Effector CD8-positive, alpha-beta T cell (primary cell): ENCODE results near the gene C3orf52.
"Not testable (repeated sequence)": the region's sequence is repeated elsewhere in the genome, so short reads cannot be mapped to it uniquely, and the experiment has no call there.

ENCODE experiments used
- DNase-seq: peaks from one replicate; lab custom pipeline; 2025; lab: John Stamatoyannopoulos, UW
- total RNA-seq, 4 experiments: gene quantifications; one replicate each; lab custom pipeline; 2026; lab: John Stamatoyannopoulos, UW

Gene C3orf52
- total RNA-seq = 1.2 to 2.6 (median 1.7) reads per million in 4 experiments

DNA sequence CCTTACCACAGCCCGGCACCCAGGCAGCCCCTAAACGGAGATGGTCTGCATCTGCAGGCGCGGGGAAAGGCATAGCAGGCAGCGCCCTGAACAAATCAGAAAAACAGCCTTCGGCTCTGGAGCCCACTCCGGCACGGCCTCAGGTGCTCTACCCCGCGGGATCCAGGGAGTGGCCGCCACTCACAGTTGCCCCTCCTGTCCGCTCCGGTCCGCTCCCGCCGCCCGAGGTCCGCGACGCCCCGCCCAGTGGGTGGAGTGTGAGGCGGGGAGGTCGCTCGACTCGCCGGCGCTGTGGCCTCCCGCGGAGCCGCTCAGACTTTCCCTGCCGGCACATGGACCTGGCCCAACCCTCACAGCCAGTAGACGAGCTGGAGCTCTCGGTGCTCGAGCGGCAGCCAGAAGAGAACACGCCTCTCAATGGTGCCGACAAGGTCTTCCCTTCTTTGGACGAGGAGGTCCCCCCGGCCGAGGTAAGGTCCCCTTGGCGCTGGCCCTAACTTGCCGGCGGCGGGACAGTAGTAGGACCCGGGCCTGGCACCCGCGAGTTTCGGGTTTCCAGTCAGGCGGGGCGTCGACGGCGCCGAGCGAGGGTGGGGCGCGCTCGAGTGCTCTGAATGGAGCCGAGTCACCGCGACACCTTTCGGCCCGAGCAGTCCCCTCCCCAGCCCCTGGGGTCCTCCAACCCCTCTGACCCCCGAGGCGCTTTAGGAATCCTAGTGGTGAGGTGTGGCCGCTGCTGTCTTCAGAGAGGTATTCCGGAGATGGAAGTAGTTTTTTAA lies at the start of gene C3orf52:
Gene C3orf52, plus strand, starts transcription at position 314 of the 779 bp plus-strand sequence. Its CDS starts 19 bp downstream, at position 333.
- peak; percentile 45 for DNase-seq

DNA sequence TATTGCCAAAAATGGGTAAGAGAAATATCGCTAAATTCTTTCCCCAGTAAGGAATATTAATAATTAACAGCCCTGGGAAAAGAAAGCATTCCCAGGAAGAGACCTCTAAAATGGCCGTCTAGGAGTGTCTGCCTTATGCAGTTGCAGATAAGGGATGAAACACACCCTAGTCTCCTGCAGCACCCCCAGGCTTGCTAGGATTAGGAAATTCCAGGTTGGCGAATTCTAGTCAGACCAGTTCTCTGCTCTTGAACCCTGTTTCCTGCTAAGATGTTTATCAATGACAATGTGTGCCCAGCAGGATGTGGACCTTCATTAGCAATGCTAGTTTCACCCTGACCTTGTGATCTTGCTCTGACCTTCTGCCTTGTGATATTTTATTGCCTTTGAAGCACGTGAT lies 49.0 kb upstream of the C3orf52 start:
- DNase-seq = not testable (repeated sequence)

DNA sequence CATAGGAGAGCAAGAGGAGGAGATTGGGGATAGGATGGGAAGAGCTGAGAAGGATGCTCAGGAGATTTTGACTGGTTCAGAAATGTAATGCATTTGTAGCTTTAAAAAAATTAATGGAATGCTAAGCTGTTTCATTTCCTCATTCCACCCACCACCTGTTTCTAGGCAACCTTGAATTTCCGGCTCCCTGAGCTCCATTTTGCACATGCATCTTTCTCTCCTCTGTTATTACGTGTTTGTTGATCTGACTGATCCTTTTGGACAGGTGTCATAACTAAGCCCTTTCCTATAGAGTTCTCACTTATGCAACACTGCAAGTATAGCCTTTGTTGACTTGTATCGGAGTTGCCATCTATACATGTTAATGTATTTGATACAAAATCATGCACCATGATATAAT lies 47.3 kb upstream of the C3orf52 start:
- no peak for DNase-seq

DNA sequence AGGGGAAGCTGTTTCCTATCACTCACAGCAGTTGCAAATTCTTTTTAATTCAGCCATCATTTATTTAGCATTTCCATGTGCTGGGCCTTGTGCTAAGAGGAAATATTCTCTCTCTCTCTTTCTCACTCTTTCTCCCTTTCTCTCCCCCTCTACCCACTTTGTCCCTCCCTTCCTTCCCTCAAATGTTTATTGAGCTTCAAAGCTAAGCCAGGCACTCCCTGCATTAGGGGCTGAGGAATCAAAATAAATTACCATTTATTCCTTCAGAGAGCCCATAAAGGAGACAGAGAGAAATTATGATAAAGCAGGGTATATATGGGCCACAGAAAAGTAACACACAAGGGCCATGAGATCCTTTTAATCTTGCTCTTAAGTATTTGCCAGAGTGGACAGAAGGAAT lies 44.9 kb upstream of the C3orf52 start:
- no peak for DNase-seq

- DNase-seq = no peak
These were observed 43.3 kb upstream of the C3orf52 start for GRCh38 chr3:112042842-112043280.

- DNase-seq = peak; percentile 24
These were observed 42.5 kb upstream of the C3orf52 start for GRCh38 chr3:112043621-112044201.

DNA sequence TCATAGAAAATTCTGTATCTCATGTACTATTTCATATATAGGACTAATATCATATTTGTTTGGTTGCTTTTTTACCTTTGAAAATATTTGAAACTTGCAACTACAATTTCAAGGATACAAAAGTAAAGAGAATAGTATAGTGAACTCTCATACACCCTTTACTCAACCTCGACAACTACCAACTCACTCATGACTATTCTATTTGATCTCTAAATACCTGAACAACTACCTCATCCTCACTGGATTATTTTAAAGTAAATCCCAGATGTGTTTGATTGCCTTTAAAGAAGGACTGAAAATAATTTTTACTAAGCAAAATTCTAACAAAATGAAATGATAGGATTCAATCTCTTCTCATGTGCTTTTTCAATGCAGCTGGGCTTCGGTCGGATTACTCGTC lies 39.6 kb upstream of the C3orf52 start:
- DNase-seq = no peak

DNA sequence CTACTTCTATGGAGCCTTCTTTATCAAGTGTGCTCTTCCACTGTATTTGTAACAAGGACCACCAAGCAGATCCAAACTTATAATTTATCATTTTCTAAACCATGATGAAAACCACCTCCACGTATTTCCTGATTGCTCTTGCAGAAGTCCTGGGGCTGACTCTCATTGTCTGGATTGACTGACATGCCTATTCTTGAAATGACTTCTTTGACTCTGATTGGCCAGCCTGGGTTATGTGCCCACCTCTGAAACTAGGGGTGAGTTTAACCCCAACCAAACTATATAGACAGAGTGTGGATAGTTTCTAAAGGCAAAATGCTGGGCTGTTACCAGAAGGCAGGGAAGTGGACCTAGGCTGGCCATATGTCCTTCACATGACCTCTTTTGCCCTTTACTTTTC lies 38.9 kb upstream of the C3orf52 start:
- no peak for DNase-seq

DNA sequence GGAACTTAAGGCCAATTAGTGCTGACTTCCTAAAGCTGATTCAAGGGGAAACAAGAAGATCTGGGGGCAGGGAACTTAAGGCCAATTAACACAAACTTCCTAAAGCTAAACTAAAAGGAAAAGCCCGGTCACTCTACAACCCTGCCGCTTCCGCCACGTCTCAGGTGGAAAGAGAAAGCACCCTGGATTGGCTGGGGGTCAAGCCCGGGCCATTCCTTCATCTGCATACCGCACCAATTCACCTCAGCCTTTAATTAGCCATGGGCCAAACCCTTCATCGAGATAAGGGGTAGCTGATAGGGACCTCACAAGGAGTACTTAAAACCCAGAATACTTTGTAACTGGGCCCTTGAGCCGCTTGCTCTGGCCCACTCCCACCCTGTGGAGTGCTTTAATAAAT lies 37.3 kb upstream of the C3orf52 start:
- DNase-seq = no peak

DNA sequence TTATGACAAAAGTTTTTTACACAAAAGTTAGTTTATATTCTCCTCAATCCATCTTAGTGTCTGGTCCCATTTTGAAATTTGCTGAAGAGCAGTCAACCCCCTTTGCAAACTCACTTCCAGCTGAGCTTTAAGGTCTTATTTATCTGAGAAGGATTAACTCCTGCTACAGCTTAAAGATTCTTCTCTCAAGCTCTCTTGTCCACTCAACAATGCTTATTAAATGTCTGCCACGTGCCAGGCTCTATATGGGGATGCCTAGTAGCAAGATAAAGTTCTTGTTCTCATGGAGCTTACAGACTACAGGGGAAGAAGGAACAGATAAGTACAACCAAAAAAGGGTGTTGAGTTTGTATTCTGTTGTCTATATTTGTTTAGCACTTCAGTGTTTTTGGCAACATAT lies 33.0 kb upstream of the C3orf52 start:
- no peak for DNase-seq

DNA sequence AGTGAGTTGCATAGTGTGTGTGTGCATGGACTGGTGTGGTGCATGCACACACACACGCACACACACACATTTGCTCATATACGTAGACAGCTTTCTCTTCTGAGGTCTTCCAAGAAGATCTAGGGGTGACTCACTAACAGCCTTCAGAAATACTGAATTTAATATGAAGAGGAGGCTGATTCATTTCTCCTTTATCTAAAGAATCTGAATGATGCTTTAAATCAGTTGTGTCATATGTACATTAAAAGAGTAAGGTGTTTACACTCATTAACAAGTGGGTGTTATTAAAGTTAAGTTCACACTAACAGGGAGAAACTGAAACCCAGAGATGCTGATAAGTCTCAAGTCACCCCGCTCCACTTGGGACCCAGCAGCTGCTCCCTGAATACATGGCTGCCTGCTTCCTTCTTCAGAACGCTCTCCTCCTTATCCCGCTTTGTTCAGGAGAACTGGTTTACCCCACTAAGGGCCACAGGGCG lies 29.7 kb upstream of the C3orf52 start:
- DNase-seq = no peak

DNA sequence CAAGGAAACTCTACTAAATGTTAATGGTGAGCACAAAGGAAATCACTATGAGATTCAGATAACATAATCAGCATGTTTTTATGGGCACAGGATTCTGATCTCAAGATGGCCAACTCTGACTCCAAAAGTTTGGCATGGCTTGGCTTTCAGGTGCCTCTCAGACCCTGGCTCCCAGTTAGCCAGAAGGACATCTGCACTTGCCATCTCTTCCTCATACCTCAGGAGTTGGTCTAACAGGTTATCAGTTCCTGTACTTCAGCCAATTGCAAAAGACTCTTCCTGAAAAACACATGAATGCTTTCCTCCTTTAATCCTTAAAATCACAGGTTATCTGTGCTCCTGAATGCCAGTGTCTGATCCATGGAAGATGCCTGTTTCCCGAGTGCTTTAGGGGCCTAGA lies 26.7 kb upstream of the C3orf52 start:
- DNase-seq = no peak

DNA sequence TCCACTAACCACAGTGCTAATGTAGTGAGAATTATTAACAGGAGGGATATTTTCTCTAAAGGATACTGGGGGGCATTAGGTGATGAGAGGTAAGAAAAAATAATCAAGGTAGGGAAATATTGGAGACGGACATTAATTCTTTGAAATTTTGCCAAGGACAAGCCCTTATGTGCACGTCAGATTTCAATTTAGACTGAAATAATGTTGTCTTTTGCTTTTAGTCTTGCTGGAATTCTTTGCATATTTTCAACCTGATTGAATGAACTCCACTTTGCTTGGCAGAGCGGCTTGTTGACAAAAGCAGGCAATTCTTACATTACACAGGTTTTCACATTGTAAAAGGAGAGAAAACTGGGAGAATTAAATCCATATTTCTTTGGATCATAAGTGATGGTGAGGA lies 25.0 kb upstream of the C3orf52 start:
- no peak for DNase-seq

DNA sequence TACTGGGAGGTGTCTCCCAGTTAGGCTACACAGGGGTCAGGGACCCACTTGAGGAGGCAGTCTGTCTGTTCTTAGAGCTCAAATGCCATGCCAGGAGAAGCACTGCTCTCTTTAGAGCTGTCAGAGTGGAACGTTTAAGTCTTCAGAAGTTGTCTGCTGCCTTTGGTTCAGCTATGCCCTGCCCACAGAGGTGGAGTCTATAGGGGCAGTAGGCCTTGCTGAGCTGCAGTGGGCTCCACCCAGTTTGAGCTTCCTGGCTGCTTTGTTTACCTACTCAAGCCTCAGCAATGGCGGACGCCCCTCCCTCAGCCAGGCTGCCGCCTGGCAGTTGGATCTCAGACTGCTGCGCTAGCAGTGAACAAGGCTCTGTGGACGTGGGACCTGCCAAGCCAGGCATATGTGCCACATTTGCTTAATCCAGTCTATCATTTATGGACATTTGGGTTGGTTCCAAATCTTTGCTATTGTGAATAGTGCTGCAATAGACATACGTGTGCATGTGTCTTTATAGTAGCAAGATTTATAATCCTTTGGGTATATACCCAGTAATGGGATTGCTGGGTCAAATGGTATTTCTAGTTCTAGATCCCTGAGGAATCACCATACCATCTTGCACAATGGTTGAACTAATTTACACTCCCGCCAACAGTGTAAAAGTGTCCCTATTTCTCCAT lies 13.7 kb upstream of the C3orf52 start:
- DNase-seq = peak; percentile 40

- no peak for DNase-seq
These were observed 12.2 kb upstream of the C3orf52 start for GRCh38 chr3:112074006-112074405.

DNA sequence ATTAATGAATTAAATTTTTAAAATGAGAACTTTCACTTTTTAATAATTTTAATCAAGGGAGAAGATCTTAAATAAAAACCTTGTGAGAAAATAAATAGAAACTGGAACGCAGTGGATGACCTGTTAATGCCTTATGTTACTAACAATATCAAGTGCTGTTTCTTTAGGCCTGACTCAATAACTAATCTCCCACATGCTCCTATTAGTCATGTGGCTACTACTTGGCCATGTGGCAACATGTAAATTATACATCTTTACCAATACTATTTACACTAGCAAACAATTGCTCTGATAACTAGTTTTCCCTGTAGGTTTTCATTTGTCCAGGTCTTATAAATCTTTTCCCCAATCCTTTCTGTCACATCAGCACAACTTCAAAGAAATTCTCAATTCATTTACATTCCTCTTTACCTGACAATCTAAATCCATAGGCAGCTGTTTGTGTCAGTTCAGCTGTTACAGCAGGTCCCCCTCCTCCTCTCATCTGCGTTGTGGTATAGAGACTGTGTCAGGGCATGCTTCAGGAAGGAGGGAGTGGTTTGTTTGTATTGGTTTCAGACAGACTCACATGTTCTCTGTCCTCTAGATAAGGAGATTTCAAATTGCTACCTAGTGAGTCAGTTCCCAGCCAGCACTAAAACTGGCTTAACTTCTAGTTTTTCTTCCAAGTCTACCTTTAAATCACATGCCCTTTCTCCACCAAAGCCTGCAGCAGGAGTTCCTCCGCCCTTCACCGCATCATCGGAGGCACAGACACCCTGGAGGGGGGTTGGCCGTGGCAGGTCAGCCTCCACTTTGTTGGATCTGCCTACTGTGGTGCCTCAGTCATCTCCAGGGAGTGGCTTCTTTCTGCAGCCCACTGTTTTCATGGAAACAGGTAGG lies 11.3 kb upstream of the C3orf52 start:
- DNase-seq = no peak

- DNase-seq = no peak
These were observed 7.8 kb upstream of the C3orf52 start for GRCh38 chr3:112078125-112079083.

DNA sequence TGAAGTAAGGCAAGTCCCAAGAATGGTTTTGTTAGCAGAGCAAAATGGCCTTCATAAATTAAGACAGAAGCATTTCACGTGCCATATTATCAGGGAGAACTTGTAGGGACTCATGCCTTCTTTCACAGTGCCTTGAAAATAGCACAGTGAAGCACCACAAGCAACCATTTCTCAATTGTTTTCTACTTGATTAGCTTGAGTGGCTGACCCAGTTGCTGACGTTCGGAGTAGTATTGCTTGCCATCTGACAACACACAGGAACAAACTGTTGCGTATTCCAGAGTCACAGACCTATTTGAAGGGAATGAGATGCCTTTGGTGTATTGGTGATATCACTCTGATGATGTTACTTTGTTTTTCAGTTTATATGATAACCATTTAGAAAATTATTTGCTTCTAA lies 3.0 kb upstream of the C3orf52 start:
- DNase-seq = no peak

GRCh38 chr3:112084980-112085705 lies 1.0 kb upstream of the C3orf52 start:
- no peak for DNase-seq

DNA sequence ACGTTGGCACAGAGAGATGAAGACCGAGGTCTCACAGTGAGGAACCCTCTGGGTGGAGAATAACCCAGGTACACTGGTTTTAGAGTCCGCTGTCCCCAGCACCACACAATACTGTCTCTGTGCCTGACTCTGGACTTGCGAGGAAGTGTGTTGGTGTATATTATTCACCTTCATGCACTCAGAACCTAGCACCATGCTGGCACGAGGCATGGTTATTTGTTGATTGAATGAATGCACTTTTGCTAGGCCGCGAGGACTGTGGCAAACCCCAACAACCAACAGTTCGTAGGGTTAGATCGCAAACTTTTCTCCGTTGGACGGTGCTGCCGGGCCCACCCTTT lies 484 bp upstream of the C3orf52 start:
- DNase-seq = no peak
